ENCODE results near the gene YAP1. TPM values are rescaled to one million over a fixed set of nuclear protein-coding genes. Genes with fewer than 3 reads are reported as not detected.

Gene YAP1
- total RNA-seq, 2 donors from 2014 or later: 355 to 434 TPM

- ATAC-seq (ENCODE audit: insufficient number of reproducible peaks, low FRiP score, low read depth) (no peak), DNase-seq (ENCODE audit: low spot score) (no peak)
- no peaks in the 10 kb centered on the region for H3K27me3 ChIP-seq (replicated peaks; ENCODE audit: insufficient read depth)
- no peaks in the 10 kb centered on the region for H3K9me3 ChIP-seq
- H3K36me3 ChIP-seq: no peaks in the 10 kb centered on the region
- no peak overlapping the region for H3K4me3 ChIP-seq
- peak overlapping the region; percentile 77 to 86 for H3K27ac ChIP-seq
- peaks cover 10 to 31% of the 10 kb centered on the region in 2 donors for H3K4me1 ChIP-seq (ENCODE audit: control insufficient read depth in 1 of 2, low read depth in 2 of 2)
- no peak for TF ChIP-seq CTCF (IDR thresholded peaks at IDR 0.05)
These were observed 69.1 kb downstream of the YAP1 start for GRCh38 chr11:102179371-102179770.

- no peak for TF ChIP-seq CTCF (IDR thresholded peaks at IDR 0.05)
- no peaks in the 10 kb centered on the region for H3K27me3 ChIP-seq (replicated peaks; ENCODE audit: insufficient read depth)
- ATAC-seq (ENCODE audit: insufficient number of reproducible peaks, low FRiP score, low read depth) (no peak), DNase-seq (ENCODE audit: low spot score) (no peak)
- no peak overlapping the region for H3K4me3 ChIP-seq
- H3K36me3 ChIP-seq: no peaks in the 10 kb centered on the region
- H3K4me1 ChIP-seq (ENCODE audit: control insufficient read depth in 1 of 2, low read depth in 2 of 2): peaks cover 22 to 56% of the 10 kb centered on the region in 2 donors
- H3K9me3 ChIP-seq: no peaks in the 10 kb centered on the region
- H3K27ac ChIP-seq: peak overlapping the region; percentile 1 to 62
These were observed 74.2 kb downstream of the YAP1 start for GRCh38 chr11:102184269-102184987.

GRCh38 chr11:102186551-102187191, 76.4 kb downstream of the YAP1 start:
- TF ChIP-seq CTCF (IDR thresholded peaks at IDR 0.05): no peak
- Histone ChIP-seq H3K4me3 (no peak overlapping the region), H3K36me3 (no peaks in the 10 kb centered on the region), H3K9me3 (no peaks in the 10 kb centered on the region), H3K27me3 (replicated peaks; ENCODE audit: insufficient read depth) (no peaks in the 10 kb centered on the region), H3K4me1 (ENCODE audit: control insufficient read depth in 1 of 2, low read depth in 2 of 2) (peaks cover 28 to 61% of the 10 kb centered on the region in 2 donors), H3K27ac (peak overlapping the region; percentile 45 to 62)
- ATAC-seq (ENCODE audit: insufficient number of reproducible peaks, low FRiP score, low read depth): no peak
- DNase-seq (ENCODE audit: low spot score): no peak

GRCh38 chr11:102187416-102188151, 77.3 kb downstream of the YAP1 start:
- peak overlapping the region; percentile 15 for H3K4me3 ChIP-seq
- H3K9me3 ChIP-seq: no peaks in the 10 kb centered on the region
- H3K27me3 ChIP-seq (replicated peaks; ENCODE audit: insufficient read depth): no peaks in the 10 kb centered on the region
- no peak for TF ChIP-seq CTCF (IDR thresholded peaks at IDR 0.05)
- peaks cover 28 to 59% of the 10 kb centered on the region in 2 donors for H3K4me1 ChIP-seq (ENCODE audit: control insufficient read depth in 1 of 2, low read depth in 2 of 2)
- no peaks in the 10 kb centered on the region for H3K36me3 ChIP-seq
- ATAC-seq (ENCODE audit: insufficient number of reproducible peaks, low FRiP score, low read depth): no peak
- DNase-seq (ENCODE audit: low spot score): no peak
- H3K27ac ChIP-seq: peak overlapping the region; percentile 45 to 62

- Histone ChIP-seq H3K9me3 (no peaks in the 10 kb centered on the region), H3K4me1 (ENCODE audit: control insufficient read depth in 1 of 2, low read depth in 2 of 2) (peaks cover 33 to 68% of the 10 kb centered on the region in 2 donors), H3K36me3 (no peaks in the 10 kb centered on the region), H3K27me3 (replicated peaks; ENCODE audit: insufficient read depth) (no peaks in the 10 kb centered on the region), H3K27ac (peak overlapping the region; percentile 45 to 62), H3K4me3 (no peak overlapping the region)
- ATAC-seq (ENCODE audit: insufficient number of reproducible peaks, low FRiP score, low read depth) (no peak), DNase-seq (ENCODE audit: low spot score) (no peak)
- TF ChIP-seq CTCF (IDR thresholded peaks at IDR 0.05): no peak
These were observed 78.2 kb downstream of the YAP1 start for GRCh38 chr11:102188488-102188887.
